ENCODE results near the gene BTNL2.
"Not testable (repeated sequence)": the region's sequence is repeated elsewhere in the genome, so short reads cannot be mapped to it uniquely, and the experiment has no call there.

Gene BTNL2, protein sequence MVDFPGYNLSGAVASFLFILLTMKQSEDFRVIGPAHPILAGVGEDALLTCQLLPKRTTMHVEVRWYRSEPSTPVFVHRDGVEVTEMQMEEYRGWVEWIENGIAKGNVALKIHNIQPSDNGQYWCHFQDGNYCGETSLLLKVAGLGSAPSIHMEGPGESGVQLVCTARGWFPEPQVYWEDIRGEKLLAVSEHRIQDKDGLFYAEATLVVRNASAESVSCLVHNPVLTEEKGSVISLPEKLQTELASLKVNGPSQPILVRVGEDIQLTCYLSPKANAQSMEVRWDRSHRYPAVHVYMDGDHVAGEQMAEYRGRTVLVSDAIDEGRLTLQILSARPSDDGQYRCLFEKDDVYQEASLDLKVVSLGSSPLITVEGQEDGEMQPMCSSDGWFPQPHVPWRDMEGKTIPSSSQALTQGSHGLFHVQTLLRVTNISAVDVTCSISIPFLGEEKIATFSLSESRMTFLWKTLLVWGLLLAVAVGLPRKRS

DNA sequence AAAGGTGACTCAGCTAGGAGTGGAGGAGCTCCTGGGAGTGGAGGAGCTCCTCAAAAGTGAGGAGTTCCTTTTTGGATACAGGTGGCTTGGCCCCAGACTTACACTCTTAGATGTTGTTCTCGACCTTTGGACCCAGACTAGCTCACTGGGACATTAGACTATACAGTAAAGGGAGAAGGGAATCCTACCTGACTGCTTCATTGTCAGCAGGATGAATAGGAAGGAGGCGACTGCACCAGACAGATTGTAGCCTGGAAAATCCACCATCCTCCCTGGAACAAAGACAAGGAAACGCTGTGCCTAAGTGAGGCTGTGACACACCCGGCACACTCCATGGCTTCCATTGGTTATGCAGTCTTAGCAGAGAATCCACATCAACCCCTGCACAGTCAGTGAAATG is at the start of gene BTNL2:
BTNL2 (minus strand) TSS at position 325 of the 400 bp plus-strand sequence; CDS start at position 267, 58 bp downstream.
- DNase-seq: no peak

DNA sequence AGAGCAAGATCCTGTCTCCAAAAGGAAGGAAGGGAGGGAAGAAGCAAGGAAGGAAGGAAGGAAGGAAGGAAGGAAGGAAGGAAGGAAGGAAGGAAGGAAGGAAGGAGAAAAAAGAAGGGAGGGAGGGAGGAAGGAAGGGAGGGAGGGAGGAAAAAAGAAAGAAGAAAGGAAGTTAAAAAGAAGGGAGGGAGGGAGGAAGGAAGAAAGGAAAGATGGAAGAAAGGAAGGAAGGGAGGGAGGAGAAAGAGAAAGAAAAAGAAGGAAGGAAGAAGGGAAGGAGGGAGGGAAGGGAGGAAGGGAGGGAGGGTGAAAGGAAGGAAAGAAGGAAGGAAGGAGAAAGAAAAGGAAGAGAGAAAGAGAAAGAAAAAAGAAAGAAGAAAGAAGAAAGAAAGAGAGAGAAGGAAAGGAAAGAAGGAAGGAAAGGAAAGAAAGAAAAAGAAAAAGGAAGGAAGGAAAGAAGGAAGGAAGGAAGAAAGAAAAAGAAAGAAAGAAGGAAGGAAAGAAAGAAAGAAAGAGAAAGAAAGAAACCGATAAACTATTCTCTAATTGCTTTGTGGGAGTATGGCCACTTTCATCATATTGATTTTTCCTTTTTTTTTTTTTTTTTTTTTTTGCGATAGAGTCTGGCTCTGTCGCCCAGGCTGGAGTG is 42.2 kb upstream of the BTNL2 start:
- DNase-seq: no peak

DNA sequence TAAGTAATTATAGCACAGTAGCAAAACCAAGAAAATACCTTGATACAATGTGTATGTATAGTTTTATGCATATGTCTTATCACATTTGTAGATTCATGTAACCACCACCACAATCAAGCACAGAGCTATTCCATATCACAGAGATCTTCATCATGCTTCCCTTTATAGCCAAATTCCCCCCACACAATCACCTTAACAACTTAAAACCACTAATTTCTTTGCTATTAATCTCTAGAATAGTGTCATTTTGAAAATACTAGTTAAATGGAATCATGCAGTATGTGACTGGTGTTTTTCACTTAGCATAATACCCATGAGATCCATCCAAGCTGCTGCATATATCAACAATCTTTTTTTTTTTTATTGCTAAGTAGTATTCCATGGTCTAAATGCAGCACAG is 41.0 kb upstream of the BTNL2 start:
- DNase-seq: no peak

DNA sequence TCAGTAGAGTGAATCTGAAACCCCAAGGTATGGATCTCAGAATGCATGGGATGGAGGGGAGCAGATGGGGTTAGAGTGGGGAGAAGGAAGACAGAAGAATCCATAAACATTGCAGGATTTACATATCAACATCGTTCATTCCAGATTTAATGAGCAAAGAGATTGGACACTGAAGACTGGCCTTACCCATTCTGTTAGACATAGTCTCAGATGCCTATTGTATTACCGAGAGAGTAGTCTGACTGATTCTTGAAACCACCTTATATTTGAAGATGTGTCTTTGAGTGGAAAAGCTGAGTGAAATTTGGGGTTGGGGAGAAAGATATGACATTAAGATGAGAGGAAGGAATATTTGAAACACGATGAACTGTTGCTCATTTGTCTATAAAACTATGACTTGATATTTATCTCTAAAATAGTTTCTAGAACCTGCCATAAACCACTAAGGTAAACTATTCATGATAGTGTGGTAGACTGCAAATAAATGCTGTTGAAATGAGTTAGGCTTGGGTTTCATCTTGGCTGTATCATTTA is 38.4 kb upstream of the BTNL2 start:
- DNase-seq: no peak

DNA sequence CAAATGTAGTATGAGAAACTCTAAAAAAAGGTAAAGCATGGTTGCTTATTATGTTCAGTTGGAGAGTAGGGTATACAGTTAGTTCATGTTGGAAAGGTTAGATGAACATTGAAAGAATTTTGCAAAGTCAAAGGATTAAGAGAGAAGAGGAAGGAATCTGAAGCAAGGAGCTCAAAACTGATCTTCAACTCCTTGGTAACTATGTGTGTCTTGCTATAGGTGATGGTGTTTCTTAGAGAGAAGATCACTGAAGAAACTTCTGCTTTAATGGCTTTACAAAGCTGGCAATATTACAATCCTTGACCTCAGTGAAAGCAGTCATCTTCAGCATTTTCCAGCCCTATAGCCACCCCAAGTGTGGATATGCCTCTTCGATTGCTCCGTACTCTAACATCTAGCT is 37.5 kb upstream of the BTNL2 start:
- no peak for DNase-seq

DNA sequence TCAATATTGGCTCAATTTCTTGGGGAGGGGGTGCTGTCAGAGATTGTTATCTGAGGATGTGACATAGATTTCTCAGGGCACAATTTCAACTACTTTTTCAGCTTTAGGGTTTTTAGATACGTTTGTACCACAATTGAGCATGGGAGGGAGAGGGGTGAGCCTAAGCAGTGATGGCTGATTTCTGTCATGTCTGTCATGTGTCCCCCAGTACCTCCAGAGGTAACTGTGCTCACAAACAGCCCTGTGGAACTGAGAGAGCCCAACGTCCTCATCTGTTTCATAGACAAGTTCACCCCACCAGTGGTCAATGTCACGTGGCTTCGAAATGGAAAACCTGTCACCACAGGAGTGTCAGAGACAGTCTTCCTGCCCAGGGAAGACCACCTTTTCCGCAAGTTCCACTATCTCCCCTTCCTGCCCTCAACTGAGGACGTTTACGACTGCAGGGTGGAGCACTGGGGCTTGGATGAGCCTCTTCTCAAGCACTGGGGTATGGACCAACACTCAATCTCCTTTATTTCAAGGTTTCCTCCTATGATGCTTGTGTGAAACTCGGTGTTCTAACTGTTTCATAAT is 36.1 kb upstream of the BTNL2 start:
- no peak for DNase-seq

DNA sequence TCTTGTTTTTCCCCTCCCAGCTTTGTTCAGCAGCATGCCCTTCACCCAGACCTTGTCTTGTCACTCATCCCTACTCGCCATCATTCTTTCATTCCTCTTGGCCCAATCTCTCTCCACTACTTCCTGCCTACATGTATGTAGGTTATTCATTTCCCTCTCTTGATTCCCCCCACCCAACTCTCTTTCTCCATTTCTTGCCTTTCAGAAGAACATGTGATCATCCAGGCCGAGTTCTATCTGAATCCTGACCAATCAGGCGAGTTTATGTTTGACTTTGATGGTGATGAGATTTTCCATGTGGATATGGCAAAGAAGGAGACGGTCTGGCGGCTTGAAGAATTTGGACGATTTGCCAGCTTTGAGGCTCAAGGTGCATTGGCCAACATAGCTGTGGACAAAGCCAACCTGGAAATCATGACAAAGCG is 35.3 kb upstream of the BTNL2 start:
- DNase-seq: no peak

DNA sequence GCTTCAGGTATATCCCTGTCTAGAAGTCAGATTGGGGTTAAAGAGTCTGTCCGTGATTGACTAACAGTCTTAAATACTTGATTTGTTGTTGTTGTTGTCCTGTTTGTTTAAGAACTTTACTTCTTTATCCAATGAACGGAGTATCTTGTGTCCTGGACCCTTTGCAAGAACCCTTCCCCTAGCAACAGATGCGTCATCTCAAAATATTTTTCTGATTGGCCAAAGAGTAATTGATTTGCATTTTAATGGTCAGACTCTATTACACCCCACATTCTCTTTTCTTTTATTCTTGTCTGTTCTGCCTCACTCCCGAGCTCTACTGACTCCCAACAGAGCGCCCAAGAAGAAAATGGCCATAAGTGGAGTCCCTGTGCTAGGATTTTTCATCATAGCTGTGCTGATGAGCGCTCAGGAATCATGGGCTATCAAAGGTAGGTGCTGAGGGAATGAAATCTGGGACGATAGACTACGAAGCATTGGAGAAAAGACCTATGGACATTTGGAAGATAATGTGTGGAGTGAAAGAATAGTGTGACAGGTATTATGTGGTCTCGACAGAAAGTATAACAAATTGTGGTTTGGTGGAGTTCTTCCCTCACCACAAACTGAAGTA is 32.7 kb upstream of the BTNL2 start, which contains the start of gene HLA-DRA:
HLA-DRA (plus strand) TSS at position 286 of the 613 bp plus-strand sequence; CDS start at position 350, 64 bp downstream.
- no peak for DNase-seq

DNA sequence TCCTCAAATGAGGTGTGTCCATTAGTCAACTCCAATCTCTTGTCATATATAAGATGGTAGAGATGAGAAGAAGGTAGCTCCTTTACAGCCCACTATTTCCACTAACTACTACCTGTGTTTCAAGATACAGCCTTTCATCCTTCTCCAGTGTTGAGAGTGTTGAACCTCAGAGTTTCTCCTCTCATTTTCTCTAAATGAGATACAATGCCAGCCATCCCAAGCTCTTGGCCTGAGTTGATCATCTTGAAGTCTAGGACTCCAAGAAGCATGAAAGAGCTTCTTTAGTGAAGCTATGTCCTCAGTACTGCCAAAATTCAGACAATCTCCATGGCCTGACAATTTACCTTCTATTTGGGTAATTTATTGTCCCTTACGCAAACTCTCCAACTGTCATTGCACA is 32.2 kb upstream of the BTNL2 start:
- DNase-seq: no peak

DNA sequence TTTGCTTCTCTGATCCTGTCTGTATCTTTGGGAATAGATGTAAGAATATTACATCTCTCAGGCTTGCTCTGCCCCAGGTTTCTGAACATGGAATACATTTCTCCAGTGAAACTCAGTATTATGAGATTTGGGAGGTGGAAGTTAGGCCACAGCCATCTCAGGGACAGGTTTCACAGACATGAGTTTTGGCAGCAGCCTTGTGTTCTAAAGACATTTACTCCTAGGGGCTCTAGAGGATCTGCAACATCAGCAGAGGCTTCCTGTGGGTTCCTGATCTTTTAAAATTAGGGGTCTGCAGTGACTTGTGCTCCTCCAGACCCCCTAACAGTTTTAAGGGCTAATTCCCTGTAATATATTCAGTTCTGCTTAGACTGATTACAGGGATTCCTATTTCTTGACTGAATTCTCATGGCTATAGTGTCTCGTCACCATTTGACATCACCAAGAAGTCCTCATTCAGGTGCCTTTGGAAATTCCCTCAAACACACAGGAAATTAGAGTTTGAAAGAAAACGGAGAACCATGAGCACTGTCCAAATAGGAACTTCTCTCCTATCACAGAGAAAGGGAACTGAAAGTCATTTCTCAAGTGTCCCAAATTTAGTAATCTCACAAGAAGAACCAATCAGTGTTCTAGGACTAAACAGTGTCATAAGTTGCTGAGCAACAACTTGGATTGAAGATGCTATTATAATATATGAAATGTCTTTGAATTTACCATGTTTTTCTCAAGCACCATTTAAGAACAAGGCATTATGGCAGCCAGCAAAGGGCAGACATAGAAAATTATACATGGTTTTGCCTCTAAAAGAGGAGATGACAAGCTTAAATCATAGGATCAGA is 30.2 kb upstream of the BTNL2 start:
- DNase-seq: no peak

DNA sequence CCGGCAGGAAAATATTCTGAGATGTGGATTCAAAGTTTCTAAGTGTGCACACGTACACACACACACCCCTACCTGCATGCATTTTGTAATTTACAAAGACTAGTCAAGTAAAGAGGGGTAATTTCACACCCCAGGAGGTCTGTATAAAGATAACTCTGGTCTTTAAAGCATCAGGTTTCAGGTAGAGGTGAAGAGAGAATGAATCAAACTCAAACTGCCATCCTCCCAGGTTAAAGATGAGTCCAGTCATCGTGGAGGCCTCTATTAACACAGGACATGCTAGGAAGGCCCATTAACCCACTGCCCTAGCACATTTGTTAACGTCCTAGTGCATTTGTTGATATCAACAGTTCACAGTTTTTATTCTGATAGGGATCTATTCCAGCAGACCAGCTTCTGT is 29.2 kb upstream of the BTNL2 start:
- DNase-seq: no peak

DNA sequence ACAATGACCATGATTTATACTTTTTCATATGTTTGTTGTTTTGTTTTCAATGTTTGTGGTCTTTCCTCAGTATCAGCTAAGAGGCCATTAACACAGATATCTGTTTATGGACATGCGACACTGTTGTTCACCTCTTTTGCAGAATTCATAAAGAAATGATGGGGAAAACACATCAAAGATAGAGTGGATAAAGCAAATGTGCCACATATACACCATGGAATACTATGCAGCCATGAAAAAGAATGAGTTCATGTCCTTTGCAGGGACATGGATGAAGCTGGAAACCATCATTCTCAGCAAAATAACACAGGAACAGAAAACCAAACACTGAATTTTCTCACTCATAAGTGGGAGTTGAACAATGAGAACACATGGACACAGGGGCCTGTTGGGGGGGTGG is 27.0 kb upstream of the BTNL2 start:
- not testable (repeated sequence) for DNase-seq

DNA sequence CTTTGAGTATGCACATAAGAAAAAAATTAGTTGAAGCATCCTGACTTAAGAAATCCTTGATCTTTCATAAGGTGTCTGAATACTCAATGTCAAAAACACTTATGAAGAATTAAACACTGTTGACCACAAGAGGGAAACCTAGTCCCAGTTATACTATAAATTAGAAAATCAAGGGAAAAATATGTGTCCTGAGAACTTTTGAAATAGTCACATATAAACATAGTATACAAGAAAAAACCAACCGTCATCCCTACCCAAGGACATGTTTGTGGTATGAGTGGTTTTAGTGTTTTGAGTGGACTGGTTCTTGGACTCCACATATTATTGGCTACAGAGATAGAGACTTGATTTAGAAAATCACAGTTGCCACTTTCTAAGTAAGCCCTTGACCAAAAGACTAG is 25.1 kb upstream of the BTNL2 start:
- DNase-seq: no peak

DNA sequence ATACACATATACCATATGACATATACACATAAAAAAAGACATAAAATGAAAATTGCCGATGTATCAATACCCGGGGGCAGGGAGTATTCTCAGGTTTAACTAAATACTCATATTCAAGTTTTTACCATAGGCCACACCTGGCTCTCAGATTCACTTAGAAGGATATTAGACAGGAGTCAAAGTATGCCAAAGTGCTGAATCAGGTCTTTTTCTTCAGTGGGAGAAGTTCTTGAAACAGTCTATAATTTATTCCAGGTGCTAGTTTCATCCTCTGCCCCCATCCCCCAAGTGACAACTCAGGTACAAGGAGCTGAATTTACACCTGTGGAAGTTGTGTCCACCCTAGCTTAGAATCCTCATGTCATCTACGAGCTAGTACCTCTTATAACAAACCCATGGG is 24.2 kb upstream of the BTNL2 start:
- no peak for DNase-seq

DNA sequence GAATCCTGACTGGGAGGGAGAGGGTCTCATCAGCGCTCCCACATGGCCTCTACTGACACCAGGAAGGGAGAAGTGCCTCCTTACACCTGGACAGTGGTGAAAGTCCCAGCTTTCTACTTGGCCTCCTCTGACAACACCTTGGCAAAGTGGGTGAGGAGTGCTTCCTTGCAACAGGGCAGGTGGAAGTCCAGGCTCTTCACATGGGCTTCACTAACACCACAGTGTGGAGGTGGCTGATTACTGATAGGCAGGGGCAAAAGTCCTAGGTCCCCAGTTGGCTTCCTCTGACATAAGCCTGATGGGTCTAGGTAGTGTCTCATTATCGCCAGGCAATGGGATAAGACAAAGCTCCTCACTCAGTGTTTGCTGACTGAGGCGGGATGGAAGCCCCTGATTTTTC is 23.2 kb upstream of the BTNL2 start:
- DNase-seq: no peak

DNA sequence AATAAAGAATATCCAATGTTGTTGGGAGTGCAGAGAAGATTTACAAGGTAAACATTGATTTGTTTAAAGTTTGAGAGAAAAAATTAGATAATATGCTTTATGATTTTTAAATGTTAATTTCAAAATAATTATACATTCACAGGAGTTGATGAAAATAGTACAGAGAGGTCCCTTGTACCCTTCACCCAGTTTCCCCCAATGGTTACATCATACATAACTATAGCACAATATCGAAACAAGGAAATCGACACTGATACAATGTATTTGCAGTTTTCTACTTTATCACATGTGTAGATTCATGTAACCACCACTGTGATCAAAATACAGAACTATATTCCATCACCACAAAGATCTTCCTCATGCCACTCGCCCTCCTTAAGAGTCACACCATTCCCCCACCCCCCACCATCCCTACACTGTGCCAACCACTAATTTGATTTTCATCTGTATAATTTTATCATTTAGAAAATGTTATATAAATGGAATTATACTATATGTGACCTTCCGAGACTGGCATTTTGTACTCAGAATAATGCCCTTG is 21.0 kb upstream of the BTNL2 start:
- no peak for DNase-seq

DNA sequence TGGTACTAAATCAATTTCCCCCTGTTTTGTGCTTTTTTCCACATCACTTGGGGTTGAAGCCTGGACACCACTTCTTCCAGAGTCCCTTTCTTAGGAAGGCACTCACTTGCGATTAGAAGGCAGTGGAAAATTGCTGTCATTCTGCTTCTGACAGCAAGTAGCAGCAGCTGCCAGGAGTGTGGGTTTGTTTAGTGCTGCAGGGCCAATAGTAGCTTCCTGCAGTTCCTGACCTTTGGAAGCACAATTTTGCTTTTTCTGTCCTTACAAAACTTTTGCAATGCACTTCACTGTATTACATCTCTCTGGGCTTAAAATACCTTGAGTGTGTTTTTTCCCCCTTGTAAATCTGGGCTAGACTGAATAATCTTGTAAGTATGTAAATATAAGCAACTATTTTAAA is 20.2 kb upstream of the BTNL2 start:
- DNase-seq: no peak

DNA sequence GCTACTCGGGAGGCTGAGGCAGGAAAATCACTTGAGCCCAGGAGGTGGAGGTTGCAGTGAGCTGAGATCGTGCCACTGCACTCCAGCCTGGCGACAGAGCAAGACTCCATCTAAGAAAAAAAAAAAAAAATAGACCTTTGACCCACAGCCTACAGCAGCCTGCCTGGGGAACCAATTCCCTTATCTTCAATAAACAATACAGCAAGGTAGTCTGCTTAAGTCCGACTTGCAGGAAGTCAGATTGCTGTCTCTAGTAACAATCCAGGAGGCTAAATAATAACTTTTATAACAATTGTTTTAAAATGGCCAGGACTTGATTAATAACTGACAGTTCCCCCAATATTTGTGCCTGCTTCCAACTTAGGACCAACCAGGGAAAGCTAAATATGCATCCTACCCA is 19.4 kb upstream of the BTNL2 start:
- no peak for DNase-seq

DNA sequence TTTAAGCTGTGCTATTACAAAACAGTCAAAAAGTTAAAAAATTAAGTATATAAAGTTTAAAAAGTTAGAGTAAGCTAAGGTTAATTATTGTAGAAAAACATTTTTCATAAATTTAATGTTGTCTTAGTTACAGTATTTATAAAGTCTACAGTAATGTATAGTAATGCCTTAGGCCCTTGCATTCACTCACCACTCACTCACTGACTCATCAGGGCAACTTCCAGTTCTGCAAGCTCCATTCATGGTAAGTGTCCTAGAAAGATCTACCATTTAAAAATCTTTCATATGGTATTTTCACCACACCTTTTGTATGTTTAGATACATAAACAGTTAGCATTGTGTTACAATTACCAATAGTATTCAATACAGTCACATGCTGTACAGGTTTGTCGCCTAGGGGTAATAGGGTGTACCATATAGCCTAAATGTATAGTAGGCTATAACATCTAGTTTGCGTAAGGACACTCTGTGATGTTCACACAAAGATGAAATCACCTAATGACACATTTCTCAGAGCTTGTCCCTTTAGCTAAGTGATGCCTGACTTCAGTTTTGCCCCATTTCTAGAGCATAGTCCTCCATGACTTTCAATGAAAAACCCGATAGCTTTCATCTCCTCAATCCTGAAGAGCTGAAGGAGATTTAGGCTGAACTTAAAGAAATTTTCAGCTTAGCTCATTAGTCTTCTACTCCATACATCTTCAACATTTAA is 17.8 kb upstream of the BTNL2 start:
- no peak for DNase-seq

DNA sequence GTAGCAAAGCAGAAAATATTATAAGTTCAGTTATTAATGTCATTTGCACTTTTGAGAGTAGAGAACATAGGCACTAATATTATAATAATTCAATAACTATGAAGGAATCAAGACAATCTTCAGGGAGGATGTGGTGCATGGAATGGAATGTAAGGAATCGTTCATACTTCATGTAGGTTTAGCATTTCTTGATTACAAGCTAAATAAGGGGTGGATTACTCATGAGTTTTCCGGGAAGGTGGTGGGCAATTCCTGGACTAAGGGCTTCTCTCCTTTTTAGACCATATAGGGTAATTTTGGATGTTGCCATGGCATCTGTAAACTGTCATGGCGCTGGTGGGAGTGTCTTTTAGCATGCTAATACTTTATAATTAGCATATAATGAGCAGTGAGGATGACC is 9.1 kb upstream of the BTNL2 start:
- DNase-seq: no peak

DNA sequence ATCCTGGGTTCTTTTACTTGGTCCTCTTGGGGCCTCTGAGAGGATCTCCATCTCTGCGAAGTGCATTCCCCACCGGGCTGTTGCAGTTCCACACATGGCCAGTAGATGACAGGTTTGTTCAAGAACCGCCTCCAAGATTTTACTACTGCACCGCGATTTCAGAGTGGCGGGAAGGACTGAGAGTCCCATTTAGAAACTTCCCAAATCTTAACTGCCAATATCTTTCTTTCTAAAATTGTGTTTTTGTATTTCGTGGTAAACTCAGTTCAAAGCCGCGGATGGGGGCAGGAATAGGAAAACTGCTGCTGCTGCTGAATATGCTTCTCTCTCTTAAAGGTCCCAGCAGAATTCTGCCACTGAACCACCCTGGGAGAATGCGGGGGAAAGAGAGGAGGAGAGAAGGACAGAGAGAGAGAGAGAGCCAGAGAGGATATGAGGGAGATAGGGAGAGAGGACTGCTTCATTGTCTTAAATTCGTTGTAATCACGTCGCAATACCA is 8.6 kb upstream of the BTNL2 start:
- DNase-seq: no peak

Measured in NCI-H1048 (cell line).